ENCODE data around the gene CCT2.
"Not testable (repeated sequence)": the region's sequence is repeated elsewhere in the genome, so short reads cannot be mapped to it uniquely, and the experiment has no call there.

CCT2 gene

DNA sequence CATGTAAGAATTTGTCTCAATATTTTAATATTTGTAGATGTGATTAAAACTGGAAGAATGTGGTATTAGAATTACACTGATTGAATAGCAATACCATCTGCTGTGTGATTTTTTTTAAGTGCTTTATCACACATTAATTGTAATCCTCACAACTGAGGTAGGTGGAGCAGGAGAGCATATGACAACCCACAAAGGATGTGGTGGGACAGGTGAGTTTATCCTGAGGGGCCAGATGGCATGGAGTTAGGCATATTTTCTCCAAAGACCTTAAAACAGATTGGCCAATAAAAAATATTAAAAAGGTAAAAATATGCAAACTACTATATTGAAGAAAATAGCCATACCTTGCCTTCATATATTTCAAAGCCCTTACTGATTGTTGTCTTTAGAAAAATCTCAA is 17.7 kb downstream of the CCT2 start:
- DNase-seq: no peak
- H3K36me3 ChIP-seq: peaks cover 50% of the 10 kb centered on the region
- TF ChIP-seq, protein P1, sequence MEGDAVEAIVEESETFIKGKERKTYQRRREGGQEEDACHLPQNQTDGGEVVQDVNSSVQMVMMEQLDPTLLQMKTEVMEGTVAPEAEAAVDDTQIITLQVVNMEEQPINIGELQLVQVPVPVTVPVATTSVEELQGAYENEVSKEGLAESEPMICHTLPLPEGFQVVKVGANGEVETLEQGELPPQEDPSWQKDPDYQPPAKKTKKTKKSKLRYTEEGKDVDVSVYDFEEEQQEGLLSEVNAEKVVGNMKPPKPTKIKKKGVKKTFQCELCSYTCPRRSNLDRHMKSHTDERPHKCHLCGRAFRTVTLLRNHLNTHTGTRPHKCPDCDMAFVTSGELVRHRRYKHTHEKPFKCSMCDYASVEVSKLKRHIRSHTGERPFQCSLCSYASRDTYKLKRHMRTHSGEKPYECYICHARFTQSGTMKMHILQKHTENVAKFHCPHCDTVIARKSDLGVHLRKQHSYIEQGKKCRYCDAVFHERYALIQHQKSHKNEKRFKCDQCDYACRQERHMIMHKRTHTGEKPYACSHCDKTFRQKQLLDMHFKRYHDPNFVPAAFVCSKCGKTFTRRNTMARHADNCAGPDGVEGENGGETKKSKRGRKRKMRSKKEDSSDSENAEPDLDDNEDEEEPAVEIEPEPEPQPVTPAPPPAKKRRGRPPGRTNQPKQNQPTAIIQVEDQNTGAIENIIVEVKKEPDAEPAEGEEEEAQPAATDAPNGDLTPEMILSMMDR (IDR thresholded peaks at IDR 0.05; ENCODE audit: low read depth, low read length): no peak
- no peaks in the 10 kb centered on the region for H3K27me3 ChIP-seq (ENCODE audit: insufficient read depth, low read depth, severe bottlenecking)
- no peak overlapping the region for H3K27ac ChIP-seq
- no peaks in the 10 kb centered on the region for H3K9me3 ChIP-seq (ENCODE audit: severe bottlenecking)
- no peak overlapping the region for H3K4me3 ChIP-seq (ENCODE audit: low read depth, low read length)

DNA sequence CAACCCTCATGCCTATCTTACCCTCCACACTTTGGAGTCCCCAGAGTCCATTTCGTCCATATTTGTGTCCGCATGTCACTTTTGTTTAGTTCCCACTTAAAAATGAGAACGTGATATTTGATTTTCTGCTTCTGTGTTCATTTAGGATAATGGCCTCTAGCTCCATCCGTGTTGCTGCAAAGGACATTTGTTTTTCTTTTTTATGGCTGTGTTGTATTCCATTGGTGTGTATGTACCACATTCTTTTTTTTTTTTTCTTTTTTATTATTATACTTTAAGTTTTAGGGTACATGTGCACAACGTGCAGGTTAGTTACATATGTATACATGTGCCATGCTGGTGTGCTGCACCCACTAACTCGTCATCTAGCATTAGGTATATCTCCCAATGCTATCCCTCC is 18.3 kb downstream of the CCT2 start:
- H3K36me3 ChIP-seq: peaks cover 44% of the 10 kb centered on the region
- not testable (repeated sequence) for H3K4me3 ChIP-seq (ENCODE audit: low read depth, low read length); DNase-seq; H3K27me3 ChIP-seq (ENCODE audit: insufficient read depth, low read depth, severe bottlenecking); H3K27ac ChIP-seq; H3K9me3 ChIP-seq (ENCODE audit: severe bottlenecking)

DNA sequence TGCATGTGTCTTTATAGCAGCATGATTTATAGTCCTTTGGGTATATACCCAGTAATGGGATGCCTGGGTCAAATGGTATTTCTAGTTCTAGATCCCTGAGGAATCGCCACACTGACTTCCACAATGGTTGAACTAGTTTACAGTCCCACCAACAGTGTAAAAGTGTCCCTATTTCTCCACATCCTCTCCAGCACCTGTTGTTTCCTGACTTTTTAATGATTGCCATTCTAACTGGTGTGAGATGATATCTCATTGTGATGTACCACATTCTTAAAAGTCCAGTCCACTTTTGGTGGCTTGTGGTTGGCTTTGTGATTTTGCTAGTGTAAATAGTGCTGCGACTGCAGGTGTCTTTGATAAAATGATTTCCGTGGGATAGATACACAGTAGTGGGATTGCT is 19.0 kb downstream of the CCT2 start:
- peaks cover 37% of the 10 kb centered on the region for H3K36me3 ChIP-seq
- H3K4me3 ChIP-seq (ENCODE audit: low read depth, low read length); H3K27ac ChIP-seq; DNase-seq; H3K27me3 ChIP-seq (ENCODE audit: insufficient read depth, low read depth, severe bottlenecking); H3K9me3 ChIP-seq (ENCODE audit: severe bottlenecking): not testable (repeated sequence)

DNA sequence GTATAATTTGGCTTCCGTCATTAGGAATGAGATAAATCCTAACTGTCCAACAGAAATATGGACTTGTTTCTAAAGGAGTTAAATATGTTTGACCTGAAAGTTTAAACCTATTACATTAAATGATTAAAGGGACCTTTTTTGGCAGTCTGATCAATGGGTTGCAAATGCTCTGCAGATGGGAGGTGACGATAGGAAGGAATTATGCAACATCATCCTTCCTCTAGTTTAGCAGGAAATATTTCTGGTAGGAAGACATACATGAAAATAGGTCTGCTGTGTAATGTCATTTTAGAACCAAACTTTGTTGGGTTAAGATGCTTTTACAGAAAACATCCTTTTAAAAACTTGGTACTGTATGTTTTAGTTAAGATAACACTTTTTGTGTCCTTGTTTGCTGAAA is 22.9 kb downstream of the CCT2 start:
- no peak overlapping the region for H3K27ac ChIP-seq
- no peak for DNase-seq
- TF ChIP-seq, protein P1 (IDR thresholded peaks at IDR 0.05; ENCODE audit: low read depth, low read length): no peak
- H3K27me3 ChIP-seq (ENCODE audit: insufficient read depth, low read depth, severe bottlenecking): no peaks in the 10 kb centered on the region
- H3K4me3 ChIP-seq (ENCODE audit: low read depth, low read length): no peak overlapping the region
- H3K36me3 ChIP-seq: peaks cover 4% of the 10 kb centered on the region
- no peaks in the 10 kb centered on the region for H3K9me3 ChIP-seq (ENCODE audit: severe bottlenecking)

DNA sequence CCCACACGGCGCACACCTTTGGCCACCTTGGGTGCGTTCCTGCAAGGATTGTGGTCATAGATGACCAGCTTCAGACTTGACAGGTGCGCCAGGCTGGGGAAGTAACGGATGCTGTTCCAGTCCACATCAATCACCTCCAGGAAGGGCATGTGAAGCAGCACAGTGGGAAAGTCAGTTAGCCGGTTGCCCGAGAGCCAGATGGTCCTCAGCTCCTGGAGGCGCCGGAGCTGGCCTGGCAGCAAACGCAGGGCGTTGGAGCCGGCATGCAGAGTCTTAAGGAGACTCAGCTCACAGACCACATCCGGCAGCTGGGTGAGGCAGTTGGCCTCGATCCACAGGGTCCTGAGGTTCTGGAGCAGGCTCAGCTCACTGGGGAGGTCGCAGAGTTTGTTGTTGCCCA is 24.9 kb downstream of the CCT2 start:
- DNase-seq: no peak
- Histone ChIP-seq H3K27me3 (ENCODE audit: insufficient read depth, low read depth, severe bottlenecking) (no peaks in the 10 kb centered on the region), H3K27ac (no peak overlapping the region), H3K9me3 (ENCODE audit: severe bottlenecking) (no peaks in the 10 kb centered on the region), H3K36me3 (no peaks in the 10 kb centered on the region), H3K4me3 (ENCODE audit: low read depth, low read length) (no peak overlapping the region)
- TF ChIP-seq, protein P1 (IDR thresholded peaks at IDR 0.05; ENCODE audit: low read depth, low read length): no peak

DNA sequence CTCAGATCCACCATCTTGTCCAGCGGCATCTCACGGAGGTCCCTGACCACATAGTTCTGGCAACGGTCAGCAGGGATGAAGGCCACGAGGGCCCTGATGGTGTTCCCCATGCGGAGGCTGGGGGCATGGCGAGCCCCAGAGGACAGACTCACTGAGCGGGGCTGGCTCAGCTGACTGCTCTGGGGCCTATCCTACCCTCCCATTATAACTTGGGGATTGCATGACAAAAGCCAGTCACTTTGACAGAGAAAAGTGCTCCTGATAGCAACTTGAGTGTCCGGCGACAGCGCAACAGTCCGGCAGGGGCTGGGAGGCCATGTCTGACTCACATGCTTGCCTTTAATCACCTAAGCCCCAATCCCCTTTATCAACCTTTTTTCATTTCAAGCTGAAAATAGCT is 25.5 kb downstream of the CCT2 start, which contains the start of gene LRRC10:
Gene LRRC10 (minus strand): TSS at position 179 of the 400 bp plus-strand sequence. CDS start 69 bp downstream, at position 110.
- no peak within 1 kb of the TSS for H3K4me3 ChIP-seq (ENCODE audit: low read depth, low read length)
- no peak for DNase-seq
- TF ChIP-seq, protein P1 (IDR thresholded peaks at IDR 0.05; ENCODE audit: low read depth, low read length): no peak
- H3K36me3 ChIP-seq: no peaks in the 10 kb centered on the region
- no peaks in the 10 kb centered on the region for H3K27me3 ChIP-seq (ENCODE audit: insufficient read depth, low read depth, severe bottlenecking)
- no peaks in the 10 kb centered on the region for H3K9me3 ChIP-seq (ENCODE audit: severe bottlenecking)
- H3K27ac ChIP-seq: no peak within 1 kb of the TSS

DNA sequence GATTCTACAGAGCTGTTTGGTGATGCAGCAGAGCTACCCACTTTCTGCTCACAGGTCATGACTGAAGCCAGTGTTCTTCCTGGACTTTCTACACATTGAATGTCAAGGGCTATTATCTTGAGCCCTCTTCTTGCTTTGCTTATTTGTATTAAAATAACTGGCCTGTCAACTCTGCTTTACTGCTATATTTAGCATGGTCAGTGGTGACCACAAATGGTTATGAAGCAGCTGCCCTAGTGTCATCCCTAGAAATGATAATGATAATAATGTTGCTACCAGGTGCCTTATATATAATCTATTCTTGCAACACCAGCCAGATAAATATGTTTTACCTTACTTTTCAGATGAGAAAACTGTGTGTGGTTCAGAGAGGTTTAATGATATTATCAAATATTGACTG is 28.1 kb downstream of the CCT2 start:
- Histone ChIP-seq H3K27ac (no peak overlapping the region), H3K9me3 (ENCODE audit: severe bottlenecking) (no peaks in the 10 kb centered on the region)
- no peak for DNase-seq

More for the DNA sequence above, 28.1 kb downstream of the CCT2 start:
- Histone ChIP-seq H3K27me3 (ENCODE audit: insufficient read depth, low read depth, severe bottlenecking) (no peaks in the 10 kb centered on the region), H3K4me3 (ENCODE audit: low read depth, low read length) (no peak overlapping the region), H3K36me3 (no peaks in the 10 kb centered on the region)
- TF ChIP-seq, protein P1 (IDR thresholded peaks at IDR 0.05; ENCODE audit: low read depth, low read length): no peak

All from WERI-Rb-1 (cell line).